HG03039 (cell line): Measurements from ENCODE around the gene FANCC.
"Not testable (repeated sequence)": the region's sequence is repeated elsewhere in the genome, so short reads cannot be mapped to it uniquely, and the experiment has no call there.

Source experiments
- ATAC-seq: cut with Tn5 transposase; IDR thresholded peaks from one replicate; pipeline ENCODE4 v1.9.1; 2021; ENCODE audit warnings: mild to moderate bottlenecking, moderate library complexity; ENCODE audit not compliant: unreplicated experiment

FANCC gene

GRCh38 chr9:95239071-95239470 is 78.4 kb downstream of the FANCC start:
- no peak for ATAC-seq

- no peak for ATAC-seq
Measured at GRCh38 chr9:95237336-95237735, 80.2 kb downstream of the FANCC start.

- ATAC-seq, result no peak
Measured at GRCh38 chr9:95230046-95230445, 87.5 kb downstream of the FANCC start.

- no peak for ATAC-seq
Measured at GRCh38 chr9:95229230-95229915, 88.1 kb downstream of the FANCC start.

GRCh38 chr9:95226921-95227320 is 90.6 kb downstream of the FANCC start:
- ATAC-seq, result no peak

- no peak for ATAC-seq
Measured at GRCh38 chr9:95225726-95226106, 91.8 kb downstream of the FANCC start.

GRCh38 chr9:95225076-95225725 is 92.3 kb downstream of the FANCC start:
- ATAC-seq, result no peak

- no peak for ATAC-seq
Measured at GRCh38 chr9:95224376-95225019, 93.0 kb downstream of the FANCC start.

- not testable (repeated sequence) for ATAC-seq
Measured at GRCh38 chr9:95220352-95220751, 97.2 kb downstream of the FANCC start.

GRCh38 chr9:95218773-95219172 is 98.7 kb downstream of the FANCC start:
- ATAC-seq, result no peak

- ATAC-seq, result no peak
Measured at GRCh38 chr9:95217936-95218335, 99.6 kb downstream of the FANCC start.

- no peak for ATAC-seq
Measured at GRCh38 chr9:95215336-95215898, 102.1 kb downstream of the FANCC start.

- ATAC-seq, result no peak
Measured at GRCh38 chr9:95213117-95213516, 104.4 kb downstream of the FANCC start.

- ATAC-seq, result no peak
Measured at GRCh38 chr9:95211028-95211427, 106.5 kb downstream of the FANCC start.

GRCh38 chr9:95207403-95207802 is 110.1 kb downstream of the FANCC start:
- no peak for ATAC-seq

- no peak for ATAC-seq
Measured at GRCh38 chr9:95206143-95206542, 111.4 kb downstream of the FANCC start.

- no peak for ATAC-seq
Measured at GRCh38 chr9:95204710-95205109, 112.8 kb downstream of the FANCC start.

GRCh38 chr9:95204310-95204709 is 113.2 kb downstream of the FANCC start:
- ATAC-seq, result no peak

GRCh38 chr9:95203019-95203418 is 114.5 kb downstream of the FANCC start:
- ATAC-seq, result not testable (repeated sequence)

GRCh38 chr9:95202076-95202681 is 115.3 kb downstream of the FANCC start:
- ATAC-seq, result no peak

- no peak for ATAC-seq
Measured at GRCh38 chr9:95201206-95201605, 116.3 kb downstream of the FANCC start.
